Gastrocnemius medialis (tissue), 4 donors: ENCODE measurements around the gene MRPL23. TPM values are rescaled to one million over a fixed set of nuclear protein-coding genes. Genes with fewer than 3 reads are reported as not detected.

Experiments used
- ATAC-seq, 2 donors: fragments of 150-250 bp; one replicate each; pipeline ENCODE4 v1.9.1; 2016
- DNase-seq, 2 donors: peaks; one replicate each; pipeline ENCODE4 v3.0.0-alpha.2; 2019
- H3K27ac ChIP-seq, 4 donors: fragments of 200-600 bp; sonication (generic); 1 replicate in 1 of 4; 2 replicates in 3 of 4; pipeline ENCODE4 v1.5.1; 2016 to 2018; ENCODE audit warnings: mild to moderate bottlenecking in 2 of 4, moderate library complexity in 1 of 4
- H3K27me3 ChIP-seq, 3 donors: fragments of 200-600 bp; sonication (generic) in 2 of 3; 1 replicate in 1 of 3; 2 replicates in 2 of 3; pipeline versions ENCODE4 v1.5.1 to v1.6.0; 2016 to 2019; ENCODE audit warnings: mild to moderate bottlenecking in 1 of 3, moderate library complexity in 1 of 3
- H3K36me3 ChIP-seq, 2 donors: fragments of 200-600 bp; sonication (generic) in 1 of 2; one replicate each; pipeline ENCODE4 v1.5.1; 2017 to 2018
- H3K4me1 ChIP-seq, 2 donors: fragments of 200-600 bp; sonication (generic) in 1 of 2; one replicate each; pipeline ENCODE4 v1.5.1; 2016 to 2017; ENCODE audit warnings: mild to moderate bottlenecking in 2 of 2
- H3K4me3 ChIP-seq, 4 donors: fragments of 200-600 bp; sonication (generic) in 3 of 4; 1 replicate in 1 of 4; 2 replicates in 3 of 4; pipeline ENCODE4 v1.5.1; 2016 to 2019; ENCODE audit warnings: mild to moderate bottlenecking in 2 of 4
- H3K9me3 ChIP-seq, 3 donors: fragments of 200-600 bp; sonication (generic) in 2 of 3; 1 replicate in 1 of 3; 2 replicates in 2 of 3; pipeline ENCODE4 v1.5.1; 2016 to 2019
- POLR2A ChIP-seq, 2 donors: fragments of 450-650 bp; IDR thresholded peaks; one replicate each; pipeline ENCODE4 v1.6.1; 2017; ENCODE audit warnings: antibody characterized with exemption in 2 of 2, mild to moderate bottlenecking in 2 of 2, moderate library complexity in 2 of 2
- in situ Hi-C, 4 donors: fragments of 200-750 bp; cut with MboI; loops; one replicate each; pipeline versions ENCODE4 v1.15.0 to v1.8.0; 2017; ENCODE audit warnings: low sequenced_read_pairs in 4 of 4
- intact Hi-C: fragments of 100-400 bp; cut with DNase I; formaldehyde crosslinking; loops from one replicate; pipeline ENCODE4 v1.15.1; 2023; ENCODE audit warnings: low total_unique reads
- microRNA counts, 2 donors: library from miRNA; unstranded; fragments of <30 nt; microRNA quantifications; one replicate each; lab custom pipeline; 2016
- total RNA-seq, 4 donors: library from RNA; depleted of rRNA; stranded (reverse); fragments of >200 nt; gene quantifications; one replicate each; pipeline versions ENCODE4 v1.1.0 to v1.2.3, GENCODE V29; 2016
- TF ChIP-seq, protein P1 (sequence below), 5 experiments: fragments of 450-650 bp in 3 of 5; fragments of 200-600 bp in 2 of 5; sonication (generic) in 2 of 5; IDR thresholded peaks in 4 of 5; conservative IDR thresholded peaks in 1 of 5; 1 replicate in 4 of 5; 2 replicates in 1 of 5; pipeline ENCODE4 v1.5.1; 2016 to 2019; ENCODE audit warnings: antibody characterized with exemption in 5 of 5, mild to moderate bottlenecking in 3 of 5, moderate library complexity in 3 of 5

Gene MRPL23
- total RNA-seq, 4 donors from 2014 or later: 128 to 243 (median 187) TPM

DNA sequence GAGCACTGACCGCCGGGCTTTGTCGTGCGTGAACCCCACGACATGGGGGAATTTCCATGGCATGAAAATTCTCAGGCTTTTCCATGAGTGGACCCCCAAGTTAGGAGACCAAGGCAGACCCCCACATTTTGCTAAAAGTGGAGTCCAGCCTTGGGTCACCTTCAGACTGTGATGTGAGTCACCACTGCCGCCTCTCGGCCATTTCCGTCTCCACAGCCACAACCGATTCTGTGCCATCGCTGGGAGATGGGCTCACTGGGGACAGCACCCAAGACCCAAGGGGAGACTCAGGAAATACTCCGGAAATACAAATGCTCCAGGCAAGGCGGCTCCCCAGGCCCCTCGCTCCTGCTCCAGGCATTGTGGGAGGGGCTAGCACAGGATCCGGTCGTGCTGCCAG, 51.7 kb downstream of the MRPL23 start:
- DNase-seq: no peak

DNA sequence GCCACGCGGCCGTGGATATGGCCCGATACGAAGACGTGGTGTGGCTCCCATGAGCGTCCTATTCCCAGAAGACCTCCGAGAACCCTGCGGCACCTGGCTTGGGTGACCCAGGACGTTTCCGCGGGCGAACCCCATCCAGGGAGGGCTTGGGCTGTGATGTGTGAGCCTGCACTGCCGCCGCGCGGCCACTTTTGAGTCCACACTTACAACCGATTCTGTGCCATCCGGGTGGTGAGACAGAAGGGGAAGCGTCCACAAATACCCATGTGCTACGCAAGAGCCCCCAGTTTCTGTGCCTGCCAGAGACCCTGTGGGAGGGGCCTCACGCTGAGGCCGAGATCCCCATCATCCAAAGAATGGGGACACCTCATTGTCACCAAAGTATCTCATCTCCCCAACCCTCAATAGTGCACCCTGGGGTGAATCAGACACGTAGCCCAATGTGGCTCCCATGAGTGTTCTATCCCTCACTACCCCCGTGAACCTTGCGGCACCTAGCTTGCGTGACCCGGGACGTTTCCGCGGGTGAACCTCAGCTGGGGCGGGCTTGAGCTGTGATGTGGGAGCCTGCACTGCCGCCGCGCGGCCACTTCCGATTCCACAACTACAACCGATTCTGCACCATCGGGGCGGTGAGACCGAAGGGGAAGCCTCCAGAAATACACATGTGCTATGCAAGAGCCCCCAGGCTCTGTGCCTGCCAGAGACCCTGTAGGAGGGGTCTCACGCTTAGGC, 55.1 kb downstream of the MRPL23 start:
- Histone ChIP-seq H3K27ac (no peak overlapping the region), H3K4me3 (no peak overlapping the region), H3K4me1 (no peaks in the 10 kb centered on the region), H3K36me3 (no peaks in the 10 kb centered on the region), H3K27me3 (no peaks in the 10 kb centered on the region), H3K9me3 (no peaks in the 10 kb centered on the region)
- intact Hi-C loops: no loop called here
- no peak for ATAC-seq
- TF ChIP-seq, protein P1, sequence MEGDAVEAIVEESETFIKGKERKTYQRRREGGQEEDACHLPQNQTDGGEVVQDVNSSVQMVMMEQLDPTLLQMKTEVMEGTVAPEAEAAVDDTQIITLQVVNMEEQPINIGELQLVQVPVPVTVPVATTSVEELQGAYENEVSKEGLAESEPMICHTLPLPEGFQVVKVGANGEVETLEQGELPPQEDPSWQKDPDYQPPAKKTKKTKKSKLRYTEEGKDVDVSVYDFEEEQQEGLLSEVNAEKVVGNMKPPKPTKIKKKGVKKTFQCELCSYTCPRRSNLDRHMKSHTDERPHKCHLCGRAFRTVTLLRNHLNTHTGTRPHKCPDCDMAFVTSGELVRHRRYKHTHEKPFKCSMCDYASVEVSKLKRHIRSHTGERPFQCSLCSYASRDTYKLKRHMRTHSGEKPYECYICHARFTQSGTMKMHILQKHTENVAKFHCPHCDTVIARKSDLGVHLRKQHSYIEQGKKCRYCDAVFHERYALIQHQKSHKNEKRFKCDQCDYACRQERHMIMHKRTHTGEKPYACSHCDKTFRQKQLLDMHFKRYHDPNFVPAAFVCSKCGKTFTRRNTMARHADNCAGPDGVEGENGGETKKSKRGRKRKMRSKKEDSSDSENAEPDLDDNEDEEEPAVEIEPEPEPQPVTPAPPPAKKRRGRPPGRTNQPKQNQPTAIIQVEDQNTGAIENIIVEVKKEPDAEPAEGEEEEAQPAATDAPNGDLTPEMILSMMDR (IDR thresholded peaks at IDR 0.05 in 4 of 5, conservative IDR thresholded peaks at IDR 0.05 in 1 of 5): no peak
- TF ChIP-seq POLR2A (IDR thresholded peaks at IDR 0.05): no peak
- no peak for DNase-seq
- in situ Hi-C loops: no loop called here

More for the DNA sequence above, 51.7 kb downstream of the MRPL23 start:
- H3K4me3 ChIP-seq: no peak overlapping the region
- intact Hi-C loops: no loop called here
- H3K4me1 ChIP-seq: no peaks in the 10 kb centered on the region
- in situ Hi-C loops: no loop called here
- H3K27ac ChIP-seq: no peak overlapping the region
- no peaks in the 10 kb centered on the region for H3K27me3 ChIP-seq
- no peaks in the 10 kb centered on the region for H3K36me3 ChIP-seq
- no peaks in the 10 kb centered on the region for H3K9me3 ChIP-seq
- peak; percentile 35 to 39 for ATAC-seq
- TF ChIP-seq, protein P1 (IDR thresholded peaks at IDR 0.05 in 4 of 5, conservative IDR thresholded peaks at IDR 0.05 in 1 of 5): no peak
- TF ChIP-seq POLR2A (IDR thresholded peaks at IDR 0.05): no peak

DNA sequence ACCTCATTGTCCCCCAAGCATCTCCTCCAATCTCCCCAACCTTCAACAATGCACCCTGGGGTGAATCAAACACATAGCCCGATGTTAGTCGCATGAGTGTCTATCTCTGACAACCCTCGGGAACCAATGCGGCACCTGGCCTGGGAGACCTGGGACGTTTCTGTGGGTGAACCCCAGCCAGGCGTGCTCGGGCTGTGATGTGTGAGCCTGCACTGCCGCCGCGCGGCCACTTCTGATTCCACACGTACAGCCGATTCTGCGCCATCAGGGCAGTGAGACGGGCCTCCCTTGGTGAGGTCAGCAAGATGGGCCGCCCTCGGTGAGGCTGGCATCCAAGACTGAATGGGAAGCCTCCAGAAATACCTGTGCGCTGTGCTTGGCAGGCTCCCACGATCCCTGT, 55.7 kb downstream of the MRPL23 start:
- H3K27ac ChIP-seq: no peak overlapping the region
- TF ChIP-seq, protein P1 (IDR thresholded peaks at IDR 0.05 in 4 of 5, conservative IDR thresholded peaks at IDR 0.05 in 1 of 5): no peak
- TF ChIP-seq POLR2A (IDR thresholded peaks at IDR 0.05): no peak
- DNase-seq (no peak), ATAC-seq (no peak)
- H3K27me3 ChIP-seq: no peaks in the 10 kb centered on the region
- in situ Hi-C loops: no loop called here
- intact Hi-C loops: no loop called here
- H3K36me3 ChIP-seq: no peaks in the 10 kb centered on the region
- H3K9me3 ChIP-seq: no peaks in the 10 kb centered on the region
- no peaks in the 10 kb centered on the region for H3K4me1 ChIP-seq
- no peak overlapping the region for H3K4me3 ChIP-seq

DNA sequence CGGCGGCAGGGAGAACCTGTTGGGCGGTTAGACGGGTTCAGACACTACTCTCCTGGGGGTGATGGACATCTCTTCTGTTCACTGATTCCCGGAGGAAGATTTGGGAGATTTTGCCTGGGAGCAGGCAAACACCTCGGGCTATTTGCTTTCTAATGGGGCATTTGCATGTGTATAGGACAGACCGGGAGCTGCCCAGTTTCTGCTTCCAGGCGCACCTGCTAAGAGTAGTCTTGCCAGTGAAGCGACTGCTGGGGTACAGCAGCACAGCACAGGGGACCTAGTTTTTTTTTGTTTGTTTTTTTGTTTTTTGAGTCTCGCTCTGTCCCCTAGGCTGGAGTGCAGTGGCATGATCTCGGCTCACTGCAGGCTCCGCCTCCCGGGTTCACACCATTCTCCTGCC, 57.3 kb downstream of the MRPL23 start:
- intact Hi-C loops: no loop called here
- ATAC-seq: no peak
- Histone ChIP-seq H3K4me1 (no peaks in the 10 kb centered on the region), H3K27ac (no peak overlapping the region), H3K9me3 (no peaks in the 10 kb centered on the region), H3K27me3 (no peaks in the 10 kb centered on the region), H3K36me3 (no peaks in the 10 kb centered on the region), H3K4me3 (no peak overlapping the region)
- no peak for TF ChIP-seq POLR2A (IDR thresholded peaks at IDR 0.05)
- TF ChIP-seq, protein P1 (IDR thresholded peaks at IDR 0.05 in 4 of 5, conservative IDR thresholded peaks at IDR 0.05 in 1 of 5): no peak
- DNase-seq: no peak
- in situ Hi-C loops: no loop called here

MicroRNAs within 50 kb of the gene (microRNA counts, 767-probe panel; counts per million panel counts)
- microRNA hsa-miR-675-5p (lab: Ali Mortazavi, UCI): 356 to 448 counts per million in 2 donors

Other genes with a start within 250 kb of the MRPL23 start
- 1 to 10 TPM; 1.1 to 7.2 (median 4.9) TPM for gene IFITM10, start 196.7 kb upstream of the MRPL23 start, total RNA-seq
- gene CTSD, start 183.4 kb upstream of the MRPL23 start, total RNA-seq: 100 to 1,000 TPM; 490 to 981 (median 845) TPM
- gene SYT8, start 112.3 kb upstream of the MRPL23 start, total RNA-seq: not detected
- 1,000 to 10,000 TPM; 1,499 to 3,728 (median 2,254) TPM for gene TNNI2, start 108.4 kb upstream of the MRPL23 start, total RNA-seq
- 10 to 100 TPM in 1 of 4 donors, 1 to 10 TPM in 3; 3.0 to 13.5 (median 5.5) TPM for gene LSP1, start 94.2 kb upstream of the MRPL23 start, total RNA-seq
- 1 to 10 TPM in 2 of 4 donors, under 1 TPM in 2; 0.16 to 2.3 (median 1.0) TPM for gene PRR33, start 55.4 kb upstream of the MRPL23 start, total RNA-seq
- gene TNNT3, start 27.6 kb upstream of the MRPL23 start, total RNA-seq: 1,000 to 10,000 TPM; 1,260 to 3,441 (median 1,835) TPM
- gene H19, start 50.5 kb downstream of the MRPL23 start, total RNA-seq: 1,000 to 10,000 TPM; 1,088 to 2,877 (median 2,059) TPM
- gene IGF2, start 192.1 kb downstream of the MRPL23 start, total RNA-seq: 10 to 100 TPM; 21.6 to 42.4 (median 29.2) TPM
- not detected for gene INS, start 213.9 kb downstream of the MRPL23 start, total RNA-seq
- gene TH, start 224.5 kb downstream of the MRPL23 start, total RNA-seq: not detected